AG09319 (cell line): ENCODE data around the gene ARID1B.

ENCODE experiments used
- DNase-seq: peaks from one replicate; pipeline ENCODE4 v3.0.0-alpha.2; 2010; ENCODE audit warnings: low read depth; ENCODE audit errors: extremely low read depth
- CTCF ChIP-seq: IDR thresholded peaks from 2 replicates; pipeline ENCODE4 v1.5.1; 2011; ENCODE audit warnings: low read depth, mild to moderate bottlenecking, inconsistent platforms, low read length, moderate library complexity

The ARID1B gene

GRCh38 chr6:156928126-156928525 lies 150.9 kb downstream of the ARID1B start:
- DNase-seq = no peak

GRCh38 chr6:156928972-156929371 lies 151.8 kb downstream of the ARID1B start:
- DNase-seq = no peak
- no peak for TF ChIP-seq CTCF

More at GRCh38 chr6:156928126-156928525, 150.9 kb downstream of the ARID1B start:
- no peak for TF ChIP-seq CTCF

- no peak for TF ChIP-seq CTCF
- DNase-seq = no peak
These were observed 154.1 kb downstream of the ARID1B start for GRCh38 chr6:156931283-156931682.

- no peak for DNase-seq
- TF ChIP-seq CTCF = no peak
These were observed 156.3 kb downstream of the ARID1B start for GRCh38 chr6:156933201-156934068.

- no peak for TF ChIP-seq CTCF
- no peak for DNase-seq
These were observed 156.9 kb downstream of the ARID1B start for GRCh38 chr6:156934069-156934460.

GRCh38 chr6:156935000-156935399 lies 157.8 kb downstream of the ARID1B start:
- TF ChIP-seq CTCF = no peak
- no peak for DNase-seq

GRCh38 chr6:156938143-156938542 lies 161.0 kb downstream of the ARID1B start:
- DNase-seq = no peak
- no peak for TF ChIP-seq CTCF
